22Rv1 (cell line): ENCODE measurements around the gene CSF3.

ENCODE experiments used
- ZFX ChIP-seq: fragments of 450-650 bp; IDR thresholded peaks from 2 replicates; pipeline ENCODE4 v1.6.1; 2017; ENCODE audit warnings: antibody characterized with exemption, borderline replicate concordance
- TF ChIP-seq, protein P1 (sequence below): fragments of 450-650 bp; IDR thresholded peaks from 2 replicates; pipeline ENCODE4 v1.5.1; 2017; ENCODE audit warnings: mild to moderate bottlenecking

DNA sequence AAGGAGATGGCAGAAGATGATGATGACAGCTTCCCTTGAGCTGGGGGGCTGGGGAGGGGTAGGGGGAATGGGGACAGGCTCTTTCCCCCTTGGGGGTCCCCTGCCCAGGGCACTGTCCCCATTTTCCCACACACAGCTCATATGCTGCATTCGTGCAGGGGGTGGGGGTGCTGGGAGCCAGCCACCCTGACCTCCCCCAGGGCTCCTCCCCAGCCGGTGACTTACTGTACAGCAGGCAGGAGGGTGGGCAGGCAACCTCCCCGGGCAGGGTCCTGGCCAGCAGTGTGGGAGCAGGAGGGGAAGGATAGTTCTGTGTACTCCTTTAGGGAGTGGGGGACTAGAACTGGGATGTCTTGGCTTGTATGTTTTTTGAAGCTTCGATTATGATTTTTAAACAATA, 17.7 kb upstream of the CSF3 start:
- TF ChIP-seq, protein P1, sequence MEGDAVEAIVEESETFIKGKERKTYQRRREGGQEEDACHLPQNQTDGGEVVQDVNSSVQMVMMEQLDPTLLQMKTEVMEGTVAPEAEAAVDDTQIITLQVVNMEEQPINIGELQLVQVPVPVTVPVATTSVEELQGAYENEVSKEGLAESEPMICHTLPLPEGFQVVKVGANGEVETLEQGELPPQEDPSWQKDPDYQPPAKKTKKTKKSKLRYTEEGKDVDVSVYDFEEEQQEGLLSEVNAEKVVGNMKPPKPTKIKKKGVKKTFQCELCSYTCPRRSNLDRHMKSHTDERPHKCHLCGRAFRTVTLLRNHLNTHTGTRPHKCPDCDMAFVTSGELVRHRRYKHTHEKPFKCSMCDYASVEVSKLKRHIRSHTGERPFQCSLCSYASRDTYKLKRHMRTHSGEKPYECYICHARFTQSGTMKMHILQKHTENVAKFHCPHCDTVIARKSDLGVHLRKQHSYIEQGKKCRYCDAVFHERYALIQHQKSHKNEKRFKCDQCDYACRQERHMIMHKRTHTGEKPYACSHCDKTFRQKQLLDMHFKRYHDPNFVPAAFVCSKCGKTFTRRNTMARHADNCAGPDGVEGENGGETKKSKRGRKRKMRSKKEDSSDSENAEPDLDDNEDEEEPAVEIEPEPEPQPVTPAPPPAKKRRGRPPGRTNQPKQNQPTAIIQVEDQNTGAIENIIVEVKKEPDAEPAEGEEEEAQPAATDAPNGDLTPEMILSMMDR, result no peak
- no peak for TF ChIP-seq ZFX
